ENCODE results near the gene GHRL.
A peak's percentile ranks its signal among the peaks of the same experiment; 100 is the strongest.

- TF ChIP-seq, protein P1, sequence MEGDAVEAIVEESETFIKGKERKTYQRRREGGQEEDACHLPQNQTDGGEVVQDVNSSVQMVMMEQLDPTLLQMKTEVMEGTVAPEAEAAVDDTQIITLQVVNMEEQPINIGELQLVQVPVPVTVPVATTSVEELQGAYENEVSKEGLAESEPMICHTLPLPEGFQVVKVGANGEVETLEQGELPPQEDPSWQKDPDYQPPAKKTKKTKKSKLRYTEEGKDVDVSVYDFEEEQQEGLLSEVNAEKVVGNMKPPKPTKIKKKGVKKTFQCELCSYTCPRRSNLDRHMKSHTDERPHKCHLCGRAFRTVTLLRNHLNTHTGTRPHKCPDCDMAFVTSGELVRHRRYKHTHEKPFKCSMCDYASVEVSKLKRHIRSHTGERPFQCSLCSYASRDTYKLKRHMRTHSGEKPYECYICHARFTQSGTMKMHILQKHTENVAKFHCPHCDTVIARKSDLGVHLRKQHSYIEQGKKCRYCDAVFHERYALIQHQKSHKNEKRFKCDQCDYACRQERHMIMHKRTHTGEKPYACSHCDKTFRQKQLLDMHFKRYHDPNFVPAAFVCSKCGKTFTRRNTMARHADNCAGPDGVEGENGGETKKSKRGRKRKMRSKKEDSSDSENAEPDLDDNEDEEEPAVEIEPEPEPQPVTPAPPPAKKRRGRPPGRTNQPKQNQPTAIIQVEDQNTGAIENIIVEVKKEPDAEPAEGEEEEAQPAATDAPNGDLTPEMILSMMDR (IDR thresholded peaks at IDR 0.05; ENCODE audit: extremely low read depth in 1 of 2, insufficient read depth in 1 of 2, low read depth in 1 of 2, low read length in 2 of 2): no peak
- peak; percentile 47 for TF ChIP-seq JUN (IDR thresholded peaks at IDR 0.05; ENCODE audit: borderline replicate concordance, insufficient read depth, insufficient read length, low read depth)
Observed at GRCh38 chr3:10309736-10310135, 17.0 kb upstream of the GHRL start.

Data from endothelial cell of umbilical vein (primary cell).